ENCODE results near the gene PPP1R7.

DNA sequence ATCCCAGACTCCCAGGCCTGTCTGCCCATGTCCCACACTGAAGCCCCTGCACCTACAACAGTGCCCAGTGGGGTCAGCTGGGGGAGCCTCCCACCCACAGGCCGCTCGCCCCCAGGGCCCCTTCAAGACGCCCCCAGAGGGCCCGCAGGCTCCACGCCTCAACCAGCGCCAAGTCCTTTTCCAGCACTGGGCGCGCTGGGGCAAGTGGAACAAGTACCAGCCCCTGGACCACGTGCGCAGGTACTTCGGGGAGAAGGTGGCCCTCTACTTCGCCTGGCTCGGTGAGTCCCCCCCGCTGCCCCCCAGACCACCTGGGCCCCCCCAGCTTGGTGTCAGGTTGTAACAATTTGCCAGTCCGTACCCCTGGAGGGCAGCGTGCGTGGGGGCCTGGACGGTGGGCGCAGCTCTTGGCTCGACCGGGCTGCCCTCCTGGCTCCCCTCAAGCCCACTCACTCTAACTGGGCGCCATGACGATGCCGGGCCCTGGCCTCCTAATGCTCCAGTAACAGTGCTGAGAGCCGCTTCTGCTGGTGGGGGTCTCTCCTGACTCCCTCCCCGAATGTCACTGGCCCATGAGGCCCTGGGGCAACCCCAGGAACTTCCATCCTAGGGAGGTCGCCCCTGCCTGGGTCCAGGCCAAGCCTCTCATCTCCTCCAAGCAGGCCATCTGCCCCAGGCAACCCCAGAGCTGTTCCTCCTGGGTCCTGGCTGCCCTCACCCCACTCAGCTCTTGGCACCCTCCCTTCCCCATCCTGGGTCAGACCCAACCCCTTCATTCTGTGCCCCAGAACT is 53.1 kb downstream of the PPP1R7 start:
- TF ChIP-seq, protein P1, sequence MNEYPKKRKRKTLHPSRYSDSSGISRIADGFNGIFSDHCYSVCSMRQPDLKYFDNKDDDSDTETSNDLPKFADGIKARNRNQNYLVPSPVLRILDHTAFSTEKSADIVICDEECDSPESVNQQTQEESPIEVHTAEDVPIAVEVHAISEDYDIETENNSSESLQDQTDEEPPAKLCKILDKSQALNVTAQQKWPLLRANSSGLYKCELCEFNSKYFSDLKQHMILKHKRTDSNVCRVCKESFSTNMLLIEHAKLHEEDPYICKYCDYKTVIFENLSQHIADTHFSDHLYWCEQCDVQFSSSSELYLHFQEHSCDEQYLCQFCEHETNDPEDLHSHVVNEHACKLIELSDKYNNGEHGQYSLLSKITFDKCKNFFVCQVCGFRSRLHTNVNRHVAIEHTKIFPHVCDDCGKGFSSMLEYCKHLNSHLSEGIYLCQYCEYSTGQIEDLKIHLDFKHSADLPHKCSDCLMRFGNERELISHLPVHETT (tag by site-specific recombination; IDR thresholded peaks at IDR 0.05) = no peak
- no peak for TF ChIP-seq ZNF350 (tag by site-specific recombination; IDR thresholded peaks at IDR 0.05)
- TF ChIP-seq CTCF (tag by site-specific recombination; IDR thresholded peaks at IDR 0.05) = no peak
- no peak for TF ChIP-seq SP2 (tag by site-specific recombination; IDR thresholded peaks at IDR 0.05)
- TF ChIP-seq, protein P2, sequence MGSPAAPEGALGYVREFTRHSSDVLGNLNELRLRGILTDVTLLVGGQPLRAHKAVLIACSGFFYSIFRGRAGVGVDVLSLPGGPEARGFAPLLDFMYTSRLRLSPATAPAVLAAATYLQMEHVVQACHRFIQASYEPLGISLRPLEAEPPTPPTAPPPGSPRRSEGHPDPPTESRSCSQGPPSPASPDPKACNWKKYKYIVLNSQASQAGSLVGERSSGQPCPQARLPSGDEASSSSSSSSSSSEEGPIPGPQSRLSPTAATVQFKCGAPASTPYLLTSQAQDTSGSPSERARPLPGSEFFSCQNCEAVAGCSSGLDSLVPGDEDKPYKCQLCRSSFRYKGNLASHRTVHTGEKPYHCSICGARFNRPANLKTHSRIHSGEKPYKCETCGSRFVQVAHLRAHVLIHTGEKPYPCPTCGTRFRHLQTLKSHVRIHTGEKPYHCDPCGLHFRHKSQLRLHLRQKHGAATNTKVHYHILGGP (tag by site-specific recombination; IDR thresholded peaks at IDR 0.05) = no peak
- TF ChIP-seq, protein P3, sequence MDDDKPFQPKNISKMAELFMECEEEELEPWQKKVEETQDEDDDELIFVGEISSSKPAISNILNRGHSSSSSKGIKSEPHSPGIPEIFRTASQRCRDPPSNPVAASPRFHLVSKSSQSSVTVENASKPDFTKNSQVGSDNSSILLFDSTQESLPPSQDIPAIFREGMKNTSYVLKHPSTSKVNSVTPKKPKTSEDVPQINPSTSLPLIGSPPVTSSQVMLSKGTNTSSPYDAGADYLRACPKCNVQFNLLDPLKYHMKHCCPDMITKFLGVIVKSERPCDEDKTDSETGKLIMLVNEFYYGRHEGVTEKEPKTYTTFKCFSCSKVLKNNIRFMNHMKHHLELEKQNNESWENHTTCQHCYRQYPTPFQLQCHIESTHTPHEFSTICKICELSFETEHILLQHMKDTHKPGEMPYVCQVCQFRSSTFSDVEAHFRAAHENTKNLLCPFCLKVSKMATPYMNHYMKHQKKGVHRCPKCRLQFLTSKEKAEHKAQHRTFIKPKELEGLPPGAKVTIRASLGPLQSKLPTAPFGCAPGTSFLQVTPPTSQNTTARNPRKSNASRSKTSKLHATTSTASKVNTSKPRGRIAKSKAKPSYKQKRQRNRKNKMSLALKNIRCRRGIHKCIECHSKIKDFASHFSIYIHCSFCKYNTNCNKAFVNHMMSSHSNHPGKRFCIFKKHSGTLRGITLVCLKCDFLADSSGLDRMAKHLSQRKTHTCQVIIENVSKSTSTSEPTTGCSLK (tag by site-specific recombination; IDR thresholded peaks at IDR 0.05) = no peak
- TF ChIP-seq, protein P4, sequence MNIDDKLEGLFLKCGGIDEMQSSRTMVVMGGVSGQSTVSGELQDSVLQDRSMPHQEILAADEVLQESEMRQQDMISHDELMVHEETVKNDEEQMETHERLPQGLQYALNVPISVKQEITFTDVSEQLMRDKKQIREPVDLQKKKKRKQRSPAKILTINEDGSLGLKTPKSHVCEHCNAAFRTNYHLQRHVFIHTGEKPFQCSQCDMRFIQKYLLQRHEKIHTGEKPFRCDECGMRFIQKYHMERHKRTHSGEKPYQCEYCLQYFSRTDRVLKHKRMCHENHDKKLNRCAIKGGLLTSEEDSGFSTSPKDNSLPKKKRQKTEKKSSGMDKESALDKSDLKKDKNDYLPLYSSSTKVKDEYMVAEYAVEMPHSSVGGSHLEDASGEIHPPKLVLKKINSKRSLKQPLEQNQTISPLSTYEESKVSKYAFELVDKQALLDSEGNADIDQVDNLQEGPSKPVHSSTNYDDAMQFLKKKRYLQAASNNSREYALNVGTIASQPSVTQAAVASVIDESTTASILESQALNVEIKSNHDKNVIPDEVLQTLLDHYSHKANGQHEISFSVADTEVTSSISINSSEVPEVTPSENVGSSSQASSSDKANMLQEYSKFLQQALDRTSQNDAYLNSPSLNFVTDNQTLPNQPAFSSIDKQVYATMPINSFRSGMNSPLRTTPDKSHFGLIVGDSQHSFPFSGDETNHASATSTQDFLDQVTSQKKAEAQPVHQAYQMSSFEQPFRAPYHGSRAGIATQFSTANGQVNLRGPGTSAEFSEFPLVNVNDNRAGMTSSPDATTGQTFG (tag by site-specific recombination; IDR thresholded peaks at IDR 0.05; ENCODE audit: borderline replicate concordance) = no peak
- no peak for TF ChIP-seq KLF1 (tag by site-specific recombination; IDR thresholded peaks at IDR 0.05)
- TF ChIP-seq, protein P5, sequence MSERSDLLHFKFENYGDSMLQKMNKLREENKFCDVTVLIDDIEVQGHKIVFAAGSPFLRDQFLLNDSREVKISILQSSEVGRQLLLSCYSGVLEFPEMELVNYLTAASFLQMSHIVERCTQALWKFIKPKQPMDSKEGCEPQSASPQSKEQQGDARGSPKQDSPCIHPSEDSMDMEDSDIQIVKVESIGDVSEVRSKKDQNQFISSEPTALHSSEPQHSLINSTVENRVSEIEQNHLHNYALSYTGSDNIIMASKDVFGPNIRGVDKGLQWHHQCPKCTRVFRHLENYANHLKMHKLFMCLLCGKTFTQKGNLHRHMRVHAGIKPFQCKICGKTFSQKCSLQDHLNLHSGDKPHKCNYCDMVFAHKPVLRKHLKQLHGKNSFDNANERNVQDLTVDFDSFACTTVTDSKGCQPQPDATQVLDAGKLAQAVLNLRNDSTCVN (tag by site-specific recombination; optimal IDR thresholded peaks at IDR 0.05) = no peak
- TF ChIP-seq ZNF704 (tag by site-specific recombination; IDR thresholded peaks at IDR 0.05) = no peak
